Measurements from ENCODE around the gene PCDH1. TPM values are rescaled to one million over a fixed set of nuclear protein-coding genes. Genes with fewer than 3 reads are reported as not detected.

Gene PCDH1
- total RNA-seq, 4 donors from 2014 or later: 19.9 to 55.5 (median 44.9) TPM

GRCh38 chr5:141869040-141869439, 9.2 kb downstream of the PCDH1 start:
- peak overlapping the region in 3 of 4 donors; percentile 64 to 70 (median 70) for H3K27ac ChIP-seq
- peaks cover 0 to 36% (median 0%) of the 10 kb centered on the region in 3 donors for H3K36me3 ChIP-seq
- H3K27me3 ChIP-seq: no peaks in the 10 kb centered on the region
- H3K9me3 ChIP-seq: no peaks in the 10 kb centered on the region
- H3K4me1 ChIP-seq: peaks cover 0 to 43% (median 17%) of the 10 kb centered on the region in 4 donors
- no peak for DNase-seq (ENCODE audit: low spot score in 2 of 2)
- 90% methylated on average over 8 to 14 of the region's 14 CpGs for WGBS, 2 donors
- TF ChIP-seq EP300 (IDR thresholded peaks at IDR 0.05): no peak
- TF ChIP-seq POLR2A (IDR thresholded peaks at IDR 0.05): no peak
- TF ChIP-seq, protein P1, sequence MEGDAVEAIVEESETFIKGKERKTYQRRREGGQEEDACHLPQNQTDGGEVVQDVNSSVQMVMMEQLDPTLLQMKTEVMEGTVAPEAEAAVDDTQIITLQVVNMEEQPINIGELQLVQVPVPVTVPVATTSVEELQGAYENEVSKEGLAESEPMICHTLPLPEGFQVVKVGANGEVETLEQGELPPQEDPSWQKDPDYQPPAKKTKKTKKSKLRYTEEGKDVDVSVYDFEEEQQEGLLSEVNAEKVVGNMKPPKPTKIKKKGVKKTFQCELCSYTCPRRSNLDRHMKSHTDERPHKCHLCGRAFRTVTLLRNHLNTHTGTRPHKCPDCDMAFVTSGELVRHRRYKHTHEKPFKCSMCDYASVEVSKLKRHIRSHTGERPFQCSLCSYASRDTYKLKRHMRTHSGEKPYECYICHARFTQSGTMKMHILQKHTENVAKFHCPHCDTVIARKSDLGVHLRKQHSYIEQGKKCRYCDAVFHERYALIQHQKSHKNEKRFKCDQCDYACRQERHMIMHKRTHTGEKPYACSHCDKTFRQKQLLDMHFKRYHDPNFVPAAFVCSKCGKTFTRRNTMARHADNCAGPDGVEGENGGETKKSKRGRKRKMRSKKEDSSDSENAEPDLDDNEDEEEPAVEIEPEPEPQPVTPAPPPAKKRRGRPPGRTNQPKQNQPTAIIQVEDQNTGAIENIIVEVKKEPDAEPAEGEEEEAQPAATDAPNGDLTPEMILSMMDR (IDR thresholded peaks at IDR 0.05): no peak
- no peak overlapping the region for H3K4me3 ChIP-seq

DNA sequence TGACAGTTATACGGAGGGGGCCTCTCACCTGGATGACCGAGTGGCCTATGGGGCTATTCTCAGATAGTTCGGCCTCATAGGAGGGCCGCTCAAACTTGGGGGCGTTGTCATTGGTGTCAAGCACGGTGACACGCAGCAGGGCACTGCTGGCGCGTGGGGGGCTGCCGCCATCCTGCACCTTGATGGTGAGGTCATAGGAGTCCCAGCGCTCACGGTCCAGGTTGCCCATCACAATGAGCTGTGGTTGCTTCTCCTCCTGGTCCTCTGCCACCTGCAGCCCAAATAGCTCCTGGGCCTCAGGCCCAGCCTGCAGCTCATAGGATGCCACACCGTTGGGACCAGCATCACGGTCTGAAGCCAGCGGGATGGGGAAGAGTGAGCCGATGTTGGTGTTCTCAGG, 9.7 kb downstream of the PCDH1 start:
- peaks cover 0 to 41% (median 0%) of the 10 kb centered on the region in 3 donors for H3K36me3 ChIP-seq
- peak overlapping the region in 2 of 4 donors; percentile 64 to 75 for H3K27ac ChIP-seq

DNA sequence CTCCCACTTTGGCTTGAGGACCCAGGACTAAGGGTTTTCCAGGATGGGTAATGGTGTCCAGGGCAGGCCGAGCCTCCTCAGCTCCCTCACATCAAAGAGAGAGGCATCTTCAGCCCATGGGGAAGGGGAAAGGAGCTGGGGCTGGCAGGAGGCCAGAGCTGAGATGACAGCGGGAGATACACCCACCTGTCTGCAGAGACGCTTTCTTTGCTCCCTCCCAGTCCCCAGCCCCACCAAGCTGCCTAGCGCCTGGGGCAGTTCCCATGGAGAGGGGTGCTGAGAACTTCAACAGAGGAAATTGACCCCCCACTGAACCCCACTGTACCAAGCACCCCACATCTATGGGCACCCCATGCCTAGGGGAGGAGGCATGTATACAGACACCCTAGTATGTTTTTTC, 10.6 kb downstream of the PCDH1 start:
- Histone ChIP-seq H3K36me3 (peaks cover 0 to 50% (median 0%) of the 10 kb centered on the region in 3 donors), H3K27me3 (no peaks in the 10 kb centered on the region), H3K4me1 (peaks cover 0 to 38% (median 17%) of the 10 kb centered on the region in 4 donors), H3K9me3 (no peaks in the 10 kb centered on the region), H3K4me3 (no peak overlapping the region), H3K27ac (peak overlapping the region in 3 of 4 donors; percentile 9 to 84 (median 75))
- WGBS, 2 donors: 61 to 70% methylated on average over 4 of the region's 4 CpGs
- TF ChIP-seq, protein P1 (IDR thresholded peaks at IDR 0.05): no peak
- DNase-seq (ENCODE audit: low spot score in 2 of 2): no peak

More for the DNA sequence above, 9.7 kb downstream of the PCDH1 start:
- TF ChIP-seq, protein P1 (IDR thresholded peaks at IDR 0.05): no peak
- TF ChIP-seq POLR2A (IDR thresholded peaks at IDR 0.05) (no peak), EP300 (IDR thresholded peaks at IDR 0.05) (no peak)
- no peak for DNase-seq (ENCODE audit: low spot score in 2 of 2)
- 88 to 89% methylated on average over 14 to 16 of the region's 16 CpGs for WGBS, 2 donors
- Histone ChIP-seq H3K27me3 (no peaks in the 10 kb centered on the region), H3K4me3 (no peak overlapping the region), H3K9me3 (no peaks in the 10 kb centered on the region), H3K4me1 (peaks cover 0 to 40% (median 17%) of the 10 kb centered on the region in 4 donors)

DNA sequence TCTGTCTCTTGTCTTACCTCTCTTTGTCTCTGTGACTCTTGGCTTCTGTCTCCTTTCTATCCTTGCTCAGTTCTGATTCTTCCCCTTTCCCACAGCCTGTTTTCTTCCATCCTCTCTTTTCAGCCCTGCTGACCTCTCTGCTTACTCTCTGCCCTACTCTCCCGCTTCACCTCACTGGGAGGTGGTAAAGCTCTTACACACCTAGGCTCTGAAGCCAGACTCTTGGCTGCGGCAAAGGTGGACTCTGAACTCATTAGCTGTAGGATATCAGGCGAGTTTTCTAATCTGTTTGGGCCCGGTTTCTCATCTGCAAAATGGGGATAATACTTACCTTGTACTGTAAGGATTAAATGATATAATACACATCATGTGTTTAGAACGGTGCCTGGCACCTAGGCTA, 11.1 kb downstream of the PCDH1 start:
- TF ChIP-seq POLR2A (IDR thresholded peaks at IDR 0.05) (no peak), EP300 (IDR thresholded peaks at IDR 0.05) (no peak)
- TF ChIP-seq, protein P1 (IDR thresholded peaks at IDR 0.05): no peak
- H3K4me1 ChIP-seq: peaks cover 0 to 36% (median 15%) of the 10 kb centered on the region in 4 donors

GRCh38 chr5:141866096-141866495, 12.1 kb downstream of the PCDH1 start:
- Histone ChIP-seq H3K36me3 (peaks cover 0 to 51% (median 0%) of the 10 kb centered on the region in 3 donors), H3K4me3 (no peak overlapping the region), H3K9me3 (no peaks in the 10 kb centered on the region), H3K27me3 (no peaks in the 10 kb centered on the region), H3K27ac (peak overlapping the region; percentile 9 to 84 (median 70)), H3K4me1 (peaks cover 0 to 28% (median 11%) of the 10 kb centered on the region in 4 donors)
- TF ChIP-seq POLR2A (IDR thresholded peaks at IDR 0.05) (peak in 1 of 2 donors; percentile 22), EP300 (IDR thresholded peaks at IDR 0.05) (peak; percentile 40 to 60)
- TF ChIP-seq, protein P1 (IDR thresholded peaks at IDR 0.05): no peak
- 27 to 62% methylated on average over 11 to 13 of the region's 13 CpGs for WGBS, 2 donors
- no peak for DNase-seq (ENCODE audit: low spot score in 2 of 2)

More for the DNA sequence above, 11.1 kb downstream of the PCDH1 start:
- no peak for DNase-seq (ENCODE audit: low spot score in 2 of 2)
- peak overlapping the region in 3 of 4 donors; percentile 9 to 84 (median 75) for H3K27ac ChIP-seq
- 91 to 93% methylated on average over 5 of the region's 5 CpGs for WGBS, 2 donors
- no peak overlapping the region for H3K4me3 ChIP-seq
- H3K27me3 ChIP-seq: no peaks in the 10 kb centered on the region
- H3K9me3 ChIP-seq: no peaks in the 10 kb centered on the region
- peaks cover 0 to 51% (median 0%) of the 10 kb centered on the region in 3 donors for H3K36me3 ChIP-seq
